GM21576 (cell line): ENCODE results near the gene DOHH.
"Not testable (repeated sequence)": the region's sequence is repeated elsewhere in the genome, so short reads cannot be mapped to it uniquely, and the experiment has no call there.

ENCODE experiments used
- ATAC-seq: cut with Tn5 transposase; IDR thresholded peaks from one replicate; pipeline ENCODE4 v1.9.1; 2021; ENCODE audit warnings: mild to moderate bottlenecking, moderate library complexity; ENCODE audit not compliant: unreplicated experiment

DOHH gene

DNA sequence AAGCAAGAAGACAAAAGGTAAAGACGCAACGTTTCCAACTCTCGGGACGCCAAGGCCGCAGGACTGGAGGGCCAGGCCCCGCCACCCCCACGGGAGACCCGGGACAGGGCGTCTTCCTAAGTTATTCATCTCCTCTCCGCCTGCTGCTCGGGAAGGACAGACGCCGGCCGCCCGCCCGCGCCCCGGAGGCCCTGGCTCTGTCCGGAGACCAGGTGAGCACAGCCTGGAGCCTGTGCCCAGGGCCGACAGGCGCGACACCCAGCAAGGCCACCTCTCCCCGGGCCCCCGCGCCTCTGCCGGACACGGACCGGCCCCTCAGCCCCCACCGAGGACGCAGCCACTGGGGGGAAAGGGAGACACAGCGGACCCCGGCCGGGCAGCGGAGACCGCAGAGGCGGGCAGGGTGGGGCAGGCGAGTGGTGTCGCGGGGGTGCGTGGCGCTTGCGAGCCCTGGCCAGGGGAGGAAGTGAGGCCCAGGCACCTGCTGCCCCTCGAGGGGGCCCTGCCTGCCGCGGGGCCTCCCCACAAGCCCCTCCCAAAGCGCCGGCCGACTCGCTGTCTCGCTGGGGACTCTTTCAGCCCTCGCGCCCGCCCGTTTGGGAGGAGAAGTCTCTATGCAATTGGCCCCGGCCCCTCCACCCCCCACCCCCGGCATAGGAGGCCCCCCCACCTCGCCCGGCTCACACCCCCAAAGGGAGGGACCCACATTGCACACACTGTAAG is 37.3 kb downstream of the DOHH start:
- no peak for ATAC-seq

DNA sequence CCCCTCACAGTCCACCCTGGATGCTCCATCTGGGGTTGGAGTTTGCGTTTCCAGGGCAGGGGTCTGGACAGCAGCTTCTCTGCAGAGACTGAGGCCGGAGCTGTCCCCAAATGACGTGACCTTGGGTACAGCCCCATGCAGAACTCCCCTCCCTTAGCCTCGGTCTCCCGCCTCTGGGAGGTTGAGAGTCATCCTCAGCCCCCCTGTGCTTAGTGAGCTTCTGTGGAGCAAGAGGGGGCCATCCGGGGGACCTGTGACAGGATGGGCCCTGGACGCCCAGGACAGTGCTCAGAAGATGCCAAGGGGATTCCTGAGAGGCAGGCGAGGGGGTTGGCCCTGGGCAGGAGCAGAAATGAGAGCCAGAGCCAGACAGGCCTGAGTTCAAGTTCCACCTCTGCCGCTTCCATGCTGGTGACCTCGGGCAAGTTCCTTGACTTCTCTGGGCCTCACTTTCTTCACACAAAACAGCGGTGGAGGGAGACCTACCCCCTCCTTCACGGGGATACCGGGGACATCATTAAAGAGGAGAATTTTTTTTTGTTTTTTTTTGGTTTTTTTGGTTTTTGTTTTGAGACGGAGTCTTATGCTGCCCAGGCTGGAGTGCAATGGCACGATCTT is 40.4 kb downstream of the DOHH start:
- no peak for ATAC-seq

DNA sequence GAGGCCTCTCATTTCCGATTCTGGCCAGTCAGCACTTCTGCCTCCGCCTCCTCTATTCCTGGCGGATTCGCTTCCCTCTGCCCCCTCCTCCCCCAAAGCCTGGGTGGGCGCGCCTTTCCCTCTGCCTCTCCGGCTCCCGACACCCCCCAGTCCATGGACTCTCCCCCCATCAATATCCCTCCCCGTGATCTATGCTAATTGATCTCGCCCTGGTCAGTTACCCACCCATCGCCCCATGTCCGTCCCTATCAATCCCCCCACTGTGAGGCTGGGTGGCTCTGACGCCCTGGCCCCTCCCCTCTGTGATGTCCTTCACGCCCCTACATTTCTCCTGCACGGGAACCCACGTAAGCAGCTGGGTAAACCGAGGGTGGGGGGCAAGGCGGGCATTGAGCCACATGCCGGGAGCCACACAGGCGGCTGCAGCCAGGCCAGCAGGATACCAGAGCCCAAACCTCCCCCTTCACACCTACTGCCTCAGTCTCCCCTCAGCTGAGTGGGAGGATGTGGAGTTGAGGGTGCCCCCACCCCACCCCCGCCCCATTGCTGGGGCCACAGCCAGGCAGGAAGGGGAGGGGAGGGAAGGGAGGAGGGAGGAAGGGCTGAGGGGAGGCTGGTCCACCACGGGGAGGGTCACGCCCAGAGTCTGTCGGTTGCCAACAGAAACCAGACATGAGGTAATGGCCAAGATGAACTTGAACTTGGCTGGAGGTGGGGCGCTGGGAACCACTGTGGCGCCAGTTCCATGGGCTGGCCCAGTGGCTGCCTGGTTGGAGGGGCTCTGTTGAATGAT is 41.2 kb downstream of the DOHH start:
- no peak for ATAC-seq

DNA sequence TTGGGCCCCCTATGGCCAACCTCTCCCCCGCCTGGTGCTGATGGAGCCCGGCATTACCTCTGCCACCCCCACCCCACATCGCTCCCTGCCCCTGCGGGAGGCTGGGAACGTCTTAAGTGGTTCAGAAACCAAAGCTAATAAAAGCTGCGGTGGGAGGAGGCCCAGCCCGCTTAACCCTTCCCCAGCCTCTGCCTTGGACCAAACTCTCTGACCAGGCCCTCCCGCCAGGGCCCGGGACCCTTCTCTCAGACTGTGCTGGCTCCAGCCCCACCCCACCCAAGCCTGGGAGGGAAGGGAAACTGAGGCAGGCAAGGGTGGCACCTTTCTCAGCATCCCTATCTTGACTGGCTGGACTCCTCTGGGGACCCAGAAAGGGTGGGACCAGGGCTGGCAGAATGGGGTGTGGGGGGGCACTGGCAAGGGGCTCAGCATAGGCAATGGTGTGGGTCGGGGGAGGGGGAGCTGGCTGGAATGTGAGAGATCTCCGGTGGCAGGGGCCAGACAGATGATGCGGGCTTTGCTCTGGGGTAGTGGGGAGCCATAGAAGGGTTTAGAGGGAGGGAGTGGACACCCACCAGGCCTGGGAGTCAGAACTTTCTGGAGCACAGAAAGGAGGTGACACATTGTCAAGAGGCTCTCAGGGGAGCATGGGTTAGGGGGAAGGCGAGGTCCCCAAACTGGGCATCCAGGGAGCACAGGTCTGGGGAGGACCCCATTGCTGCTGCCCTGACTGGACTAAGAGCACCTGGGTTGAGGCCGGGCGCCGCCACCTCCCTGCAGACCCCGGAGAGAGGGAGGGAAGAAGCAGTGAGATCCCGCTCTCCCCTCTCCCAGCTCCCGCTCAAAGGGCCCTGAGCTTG is 42.0 kb downstream of the DOHH start:
- ATAC-seq, result no peak

DNA sequence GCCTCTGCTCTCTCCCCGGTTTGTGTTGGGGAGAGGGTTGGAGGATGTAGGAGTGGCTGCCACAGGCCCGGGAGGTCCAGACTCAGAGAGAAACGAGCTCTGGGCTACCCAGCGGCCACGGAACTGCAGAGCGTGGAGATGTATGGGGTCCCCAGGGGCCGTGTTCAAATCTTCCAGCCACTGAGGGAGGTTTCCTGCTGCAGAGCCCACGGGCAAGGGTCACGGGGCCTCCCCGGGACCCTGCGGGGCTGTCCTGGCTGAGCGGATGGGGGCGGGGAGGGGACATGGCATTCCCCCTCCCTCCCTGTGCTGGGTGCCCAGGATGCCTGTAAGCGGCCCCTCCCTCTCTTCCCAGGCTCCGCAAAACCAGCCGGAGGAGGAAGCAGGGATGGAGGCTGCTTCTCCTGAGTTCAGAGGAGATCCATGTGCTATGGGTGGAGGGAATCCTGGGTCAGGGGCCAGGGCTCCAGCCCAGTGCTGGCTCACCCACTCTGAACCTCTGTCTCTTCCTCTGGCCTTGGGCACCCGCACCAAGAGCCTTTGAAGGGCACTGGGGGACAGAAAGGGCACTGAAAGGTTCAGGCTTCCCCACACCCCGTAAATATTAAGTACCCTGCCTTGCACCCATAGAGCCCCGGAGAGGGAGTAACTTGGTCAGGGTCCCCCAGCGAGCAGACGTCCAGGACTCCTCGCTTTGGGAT is 42.8 kb downstream of the DOHH start:
- ATAC-seq, result no peak

DNA sequence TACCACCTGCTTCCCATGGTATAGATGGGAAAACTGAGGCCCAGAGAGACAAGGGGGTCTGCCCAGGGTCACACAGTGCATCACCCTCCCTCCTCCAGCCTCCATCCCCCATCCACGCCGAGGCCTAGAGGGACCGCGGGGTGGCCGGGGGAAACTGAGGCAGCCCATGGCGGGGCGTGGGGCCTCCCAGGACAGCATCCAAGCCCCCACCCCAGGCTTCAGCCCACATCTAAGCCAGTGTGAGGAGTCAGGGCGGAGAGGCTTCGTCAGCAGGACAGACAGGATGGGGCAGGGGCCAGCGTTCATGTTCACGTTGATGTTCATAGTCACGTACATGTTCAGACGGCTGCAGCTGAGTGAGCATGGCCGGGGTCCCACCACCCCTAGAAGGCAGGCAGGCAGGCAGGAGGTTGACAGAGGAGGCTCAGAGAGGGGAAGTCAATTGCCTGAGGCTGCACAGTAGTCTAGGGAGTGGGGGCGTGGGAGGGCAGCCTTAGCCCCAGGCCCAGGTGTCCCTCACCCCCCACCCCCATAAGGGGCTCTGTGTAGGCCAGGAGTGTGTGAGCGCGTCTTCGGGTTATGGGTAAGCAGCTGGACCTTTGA is 43.4 kb downstream of the DOHH start:
- ATAC-seq, result no peak

DNA sequence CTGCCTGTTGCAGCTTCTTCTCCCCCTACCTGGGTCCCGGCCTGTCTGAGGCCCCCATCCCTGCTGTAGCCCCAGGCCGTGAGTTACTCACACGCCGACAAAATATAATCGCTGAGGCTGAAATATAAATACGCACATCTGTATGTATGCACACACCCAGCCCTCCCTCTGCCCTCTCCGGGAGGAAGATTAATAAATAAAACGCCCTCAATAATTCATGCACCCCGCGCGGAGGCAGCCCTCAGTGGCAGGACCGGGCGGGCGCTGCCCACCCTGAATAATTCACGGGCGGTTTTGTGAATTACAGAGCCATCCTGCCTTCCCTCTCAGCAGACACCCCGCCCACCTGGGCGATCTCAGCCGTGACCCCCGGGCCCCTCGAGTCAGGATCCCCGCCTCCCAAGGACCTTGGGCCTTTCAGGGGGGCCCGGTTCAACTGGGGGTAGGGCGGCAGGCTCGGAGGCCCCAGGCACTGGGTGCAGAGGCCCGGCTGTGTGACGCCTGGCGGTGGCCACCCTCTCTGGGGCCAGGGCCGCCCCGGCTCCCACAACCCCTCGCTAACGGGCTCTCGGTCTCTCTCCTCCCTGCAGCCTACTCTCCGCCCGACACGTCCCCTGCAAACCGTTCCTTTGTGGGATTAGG is 44.4 kb downstream of the DOHH start:
- no peak for ATAC-seq

DNA sequence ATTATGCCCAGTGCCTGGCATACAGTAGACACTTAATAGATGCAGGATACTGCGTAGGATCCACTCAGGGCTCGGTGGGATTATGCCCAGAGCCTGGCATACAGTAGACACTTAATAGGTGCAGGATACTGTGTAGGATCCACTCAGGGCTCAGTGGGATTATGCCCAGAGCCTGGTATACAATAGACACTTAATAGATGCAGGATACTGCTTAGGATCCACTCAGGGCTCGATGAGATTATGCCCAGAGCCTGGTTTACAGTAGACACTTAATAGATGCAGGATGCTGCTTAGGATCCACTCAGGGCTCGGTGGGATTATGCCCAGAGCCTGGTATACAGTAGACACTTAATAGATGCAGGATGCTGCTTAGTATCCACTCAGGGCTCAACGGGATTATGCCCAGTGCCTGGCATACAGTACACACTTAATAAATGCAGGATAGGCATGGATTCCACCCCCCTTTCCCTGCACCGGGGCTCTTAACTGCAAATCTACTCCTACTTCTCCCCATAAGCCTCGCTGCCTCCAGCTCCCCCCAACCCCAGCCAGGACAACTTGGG is 45.0 kb downstream of the DOHH start:
- no peak for ATAC-seq

DNA sequence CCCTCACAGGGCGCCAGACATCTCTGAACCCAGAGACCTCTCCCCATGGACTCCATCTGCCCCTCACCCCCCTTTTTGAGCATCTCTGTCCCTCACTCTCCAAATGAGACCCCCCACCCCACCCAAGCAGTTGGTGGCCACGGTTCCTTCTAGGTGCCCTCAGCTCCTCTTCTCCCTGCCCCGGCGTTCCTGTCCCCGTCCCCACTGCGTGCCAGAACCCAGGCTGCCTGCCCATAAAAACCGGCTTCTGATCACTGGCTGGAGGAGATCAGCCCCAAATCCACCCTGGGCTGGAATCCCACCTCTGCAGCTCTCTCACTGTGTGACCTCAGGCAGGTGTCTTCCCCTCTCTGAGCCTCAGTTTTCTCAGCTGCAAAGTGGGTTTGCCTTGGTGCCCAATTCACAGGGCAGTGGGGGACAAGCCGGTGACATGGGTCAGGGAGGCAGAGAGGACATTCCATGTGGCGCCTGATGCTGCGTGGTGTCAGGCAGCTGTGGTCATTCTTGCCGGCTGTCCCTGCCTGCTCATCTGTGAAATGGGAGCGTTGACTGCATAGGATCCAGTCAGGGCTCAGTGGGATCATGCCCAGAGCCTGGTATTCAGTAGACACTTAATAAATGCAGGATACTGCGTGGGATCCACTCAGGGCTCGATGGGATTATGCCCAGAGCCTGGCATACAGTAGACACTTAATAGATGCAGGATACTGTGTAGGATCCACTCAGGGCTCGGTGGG is 45.6 kb downstream of the DOHH start:
- ATAC-seq, result no peak

DNA sequence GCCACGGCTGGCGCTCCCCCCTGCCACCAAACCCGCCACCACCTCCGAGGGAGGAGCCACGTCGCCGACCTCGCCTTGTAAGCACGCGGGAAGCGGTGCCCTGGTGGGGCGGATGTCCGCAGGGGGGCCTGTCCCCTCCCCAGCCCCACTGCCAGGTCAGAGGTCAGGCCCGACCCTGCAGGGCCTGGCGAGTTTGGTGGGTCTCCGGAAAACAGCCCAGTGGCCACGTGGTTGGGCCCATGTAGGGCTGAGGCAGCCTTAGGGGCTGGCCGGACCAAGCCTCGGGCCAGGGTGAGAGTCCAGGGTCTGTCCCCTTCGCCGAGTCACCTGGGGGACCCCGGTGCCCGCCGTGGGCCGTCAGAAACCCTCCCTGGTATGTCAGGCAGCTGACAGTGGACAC is 46.6 kb downstream of the DOHH start:
- no peak for ATAC-seq

DNA sequence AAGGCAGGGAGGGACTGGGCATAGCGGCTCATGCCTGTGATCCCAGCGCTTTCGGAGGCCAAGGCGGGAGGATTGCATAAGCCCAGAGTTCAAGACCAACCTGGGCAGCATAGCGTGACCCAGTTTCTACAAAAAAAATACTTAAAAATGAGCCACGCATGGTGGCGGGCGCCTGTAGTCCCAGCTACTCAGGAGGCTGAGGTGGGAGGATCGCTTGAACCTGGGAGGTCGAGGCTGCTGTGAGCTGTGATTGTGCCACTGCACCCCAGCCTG is 47.6 kb downstream of the DOHH start:
- not testable (repeated sequence) for ATAC-seq

DNA sequence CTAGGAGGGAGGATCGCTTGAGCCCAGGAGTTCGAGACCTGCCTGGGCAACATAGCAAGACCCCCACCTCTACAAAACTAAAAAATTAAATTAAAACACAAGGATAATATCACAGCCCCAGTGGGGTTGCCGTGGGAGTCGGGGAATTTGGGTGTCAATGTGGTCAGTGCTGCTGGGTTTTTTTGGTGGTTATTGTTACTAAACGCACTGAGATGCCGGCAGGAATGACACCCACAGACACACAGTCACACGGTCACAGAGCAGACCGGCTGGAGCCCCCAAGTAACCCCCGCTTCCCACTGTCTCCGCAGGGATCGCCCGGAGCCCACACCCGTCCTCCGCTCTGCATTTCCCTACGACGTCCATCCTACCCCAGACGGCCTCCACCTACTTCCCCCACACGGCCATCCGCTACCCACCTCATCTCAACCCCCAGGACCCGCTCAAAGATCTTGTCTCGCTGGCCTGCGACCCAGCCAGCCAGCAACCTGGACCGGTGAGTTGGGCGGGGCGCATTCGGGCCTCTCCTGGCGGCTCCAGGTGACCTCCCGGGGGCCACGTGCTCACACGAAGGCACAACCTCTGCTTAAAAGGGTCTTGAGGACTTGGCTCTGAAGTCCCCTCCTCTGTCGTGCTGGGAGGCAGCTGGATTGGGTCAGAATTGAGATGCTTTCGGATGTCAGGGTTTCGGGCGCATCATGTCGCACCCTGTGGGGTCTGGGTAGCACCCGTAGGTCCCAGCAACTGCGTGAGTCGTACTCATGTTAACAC is 48.1 kb downstream of the DOHH start:
- no peak for ATAC-seq

DNA sequence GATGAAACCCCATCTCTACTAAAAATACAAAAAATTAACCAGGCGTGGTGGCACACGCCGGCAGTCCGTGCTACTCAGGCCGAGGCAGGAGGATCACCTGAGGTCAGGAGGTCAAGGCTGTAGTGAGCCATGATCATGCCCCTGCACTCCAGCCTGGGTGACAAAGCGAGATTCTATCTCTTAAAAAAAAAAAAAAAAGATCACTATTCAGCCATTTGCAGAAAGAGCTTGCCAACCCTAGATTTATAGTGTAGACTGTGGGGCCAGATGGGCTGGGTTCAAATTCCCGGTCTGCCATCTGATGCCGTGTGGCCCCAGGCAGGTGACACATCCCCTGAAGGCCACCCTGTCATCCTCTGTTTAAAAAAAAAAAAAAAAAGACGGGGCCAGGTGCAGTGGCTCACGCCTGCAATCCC is 49.0 kb downstream of the DOHH start:
- ATAC-seq, result no peak

DNA sequence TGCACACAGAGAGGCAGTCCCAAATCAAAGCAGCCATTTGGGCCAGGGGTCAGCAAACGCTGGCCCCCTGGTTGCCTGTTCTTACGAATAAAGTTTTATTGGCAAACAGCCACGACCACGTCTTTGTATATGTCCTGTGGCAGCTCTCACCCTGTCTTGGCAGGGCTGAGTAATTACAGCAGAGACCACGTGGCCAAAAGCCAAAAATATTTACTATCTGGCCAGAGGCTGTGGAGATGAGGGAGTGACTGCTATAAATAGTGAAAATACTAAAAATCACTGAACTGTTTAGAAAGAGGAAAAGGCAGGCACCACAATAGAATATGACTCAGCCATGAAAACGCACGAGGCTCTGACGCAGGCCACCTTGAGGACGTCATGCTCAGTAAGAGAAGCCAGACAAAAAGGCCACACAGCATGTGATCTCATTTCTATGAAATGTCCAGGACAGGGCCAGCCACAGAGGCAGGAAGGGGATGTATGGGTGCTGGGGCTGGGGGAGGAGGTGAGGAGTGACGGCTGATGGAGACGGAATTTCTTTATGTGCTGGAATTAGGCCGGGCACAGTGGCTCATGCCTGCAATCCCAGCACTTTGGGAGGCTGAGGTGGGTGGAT is 49.6 kb downstream of the DOHH start:
- no peak for ATAC-seq

DNA sequence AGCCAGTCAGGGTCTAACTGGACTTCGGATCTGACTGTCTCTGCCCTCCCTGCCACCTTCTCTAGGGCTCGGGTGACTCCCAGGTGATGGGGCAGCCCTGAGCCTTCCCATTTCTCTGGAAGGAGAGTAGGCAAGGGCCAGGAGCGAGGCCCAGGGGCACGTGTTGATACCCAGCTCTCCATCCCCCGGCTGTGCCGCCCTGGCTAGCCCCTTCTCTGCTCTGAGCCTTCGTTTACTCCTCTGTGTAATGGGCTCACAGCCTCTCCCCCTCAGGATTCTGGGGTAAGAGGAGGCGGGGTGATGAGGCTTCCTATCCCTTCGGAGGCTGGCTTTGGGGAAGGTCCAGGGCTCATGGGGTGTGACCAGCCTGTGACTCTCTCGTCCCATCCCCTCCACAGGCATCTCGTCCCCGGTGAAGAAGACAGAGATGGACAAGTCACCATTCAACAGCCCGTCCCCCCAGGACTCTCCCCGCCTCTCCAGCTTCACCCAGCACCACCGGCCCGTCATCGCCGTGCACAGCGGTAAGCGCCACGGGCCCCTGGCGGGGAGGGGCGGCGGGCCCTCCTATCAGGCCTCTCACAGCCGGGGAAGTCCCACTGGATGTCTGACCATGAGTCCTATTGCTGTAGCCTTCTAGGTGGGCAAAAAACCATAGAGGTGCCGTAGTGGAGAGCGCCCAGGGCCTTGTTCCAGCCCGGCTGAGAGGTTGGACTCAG is 51.7 kb downstream of the DOHH start:
- no peak for ATAC-seq

DNA sequence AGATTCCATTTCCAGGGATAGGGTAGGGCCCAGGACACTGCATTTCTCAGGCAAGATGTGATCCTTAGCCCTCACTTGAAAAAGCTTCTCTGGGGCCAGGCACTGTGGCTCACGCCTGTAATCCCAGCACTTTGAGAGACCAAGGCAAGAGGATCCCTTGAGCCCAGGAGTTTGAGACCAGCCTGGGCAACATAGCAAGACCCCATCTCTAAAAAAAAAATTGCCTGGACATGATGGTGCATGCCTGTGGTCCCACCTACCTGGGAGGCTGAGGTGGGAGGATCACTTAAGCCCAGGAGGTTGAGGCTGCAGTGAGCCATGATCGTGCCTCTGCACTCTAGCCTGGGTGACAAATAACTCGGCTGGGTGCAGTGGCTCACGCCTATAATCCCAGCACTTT is 53.8 kb downstream of the DOHH start:
- ATAC-seq, result not testable (repeated sequence)

DNA sequence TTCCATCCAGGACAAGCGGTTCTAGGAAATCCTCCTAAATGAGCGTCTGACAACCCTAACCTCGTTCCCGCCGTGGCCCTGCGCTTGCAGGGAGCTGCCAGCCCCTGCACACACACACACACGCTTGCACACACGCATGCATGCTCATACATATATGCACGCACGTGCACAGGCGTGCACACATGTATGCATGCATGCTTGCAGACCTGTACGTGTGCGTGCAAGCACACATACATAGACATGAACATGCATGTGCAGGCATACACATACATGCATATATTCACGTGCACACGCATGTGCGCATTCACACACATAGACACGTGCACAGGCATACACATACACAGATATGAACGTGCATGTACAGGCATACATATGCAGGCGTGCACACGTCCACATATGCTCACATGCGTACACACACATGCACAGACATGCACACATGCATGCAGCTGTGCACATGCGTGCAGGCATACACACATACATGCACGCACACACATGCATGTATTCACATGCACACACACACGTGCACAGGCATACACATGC is 55.7 kb downstream of the DOHH start:
- no peak for ATAC-seq
